ENCODE results near the gene TMC8.

The TMC8 gene

GRCh38 chr17:78112518-78113471 lies 17.8 kb upstream of the TMC8 start:
- TF ChIP-seq REST (IDR thresholded peaks at IDR 0.05; ENCODE audit: low read depth) (no peak), YY1 (IDR thresholded peaks at IDR 0.05; ENCODE audit: low read depth) (no peak), RAD21 (IDR thresholded peaks at IDR 0.05; ENCODE audit: low read depth) (peak; percentile 93)

GRCh38 chr17:78113804-78114785 lies 16.5 kb upstream of the TMC8 start:
- no peak for TF ChIP-seq USF1 (IDR thresholded peaks at IDR 0.05)
- no peak for TF ChIP-seq TEAD4 (IDR thresholded peaks at IDR 0.05)
- no peak for TF ChIP-seq YY1 (IDR thresholded peaks at IDR 0.05; ENCODE audit: low read depth)

- TF ChIP-seq REST (IDR thresholded peaks at IDR 0.05; ENCODE audit: low read depth), result no peak
These were observed 15.5 kb upstream of the TMC8 start for GRCh38 chr17:78114831-78115723.

GRCh38 chr17:78116411-78116810 lies 14.2 kb upstream of the TMC8 start:
- TF ChIP-seq YY1 (IDR thresholded peaks at IDR 0.05; ENCODE audit: low read depth) (no peak), CREB1 (IDR thresholded peaks at IDR 0.05; ENCODE audit: low read depth) (no peak), MAX (IDR thresholded peaks at IDR 0.05) (no peak), TAF1 (IDR thresholded peaks at IDR 0.05; ENCODE audit: low read depth) (no peak), NFIC (IDR thresholded peaks at IDR 0.05) (no peak), USF1 (IDR thresholded peaks at IDR 0.05) (no peak), REST (IDR thresholded peaks at IDR 0.05; ENCODE audit: low read depth) (no peak), CEBPB (IDR thresholded peaks at IDR 0.05) (no peak), TEAD4 (IDR thresholded peaks at IDR 0.05) (no peak), FOXM1 (IDR thresholded peaks at IDR 0.05; ENCODE audit: borderline replicate concordance, low read depth) (no peak), EP300 (IDR thresholded peaks at IDR 0.05; ENCODE audit: borderline replicate concordance) (no peak), TCF12 (IDR thresholded peaks at IDR 0.05; ENCODE audit: low read depth) (no peak), EGR1 (IDR thresholded peaks at IDR 0.05) (no peak)

Data from Ishikawa (cell line).